Left lung (tissue), 10 donors: Measurements from ENCODE around the gene CSK. TPM values are rescaled to one million over a fixed set of nuclear protein-coding genes. Genes with fewer than 3 reads are reported as not detected.

Experiments
- ATAC-seq: fragments of 200-7000 bp; cut with Tn5 transposase; one replicate; pipeline ENCODE4 v1.9.1; 2020; ENCODE audit warnings: moderate library complexity
- DNase-seq, 4 donors: peaks; one replicate each; pipeline ENCODE4 v3.0.0-alpha.2; 2013 to 2020
- H3K27ac ChIP-seq, 2 donors: fragments of 200-600 bp; sonication (generic) in 1 of 2; one replicate each; pipeline versions ENCODE4 v1.5.0 to v1.8.0; 2020 to 2021
- H3K27me3 ChIP-seq, 2 donors: fragments of 200-600 bp; sonication (generic) in 1 of 2; one replicate each; pipeline versions ENCODE4 v1.5.0 to v1.8.0; 2020 to 2021
- H3K36me3 ChIP-seq, 2 donors: fragments of 200-600 bp; sonication (generic) in 1 of 2; one replicate each; pipeline versions ENCODE4 v1.5.0 to v1.8.0; 2020 to 2021
- H3K4me1 ChIP-seq, 2 donors: fragments of 200-600 bp; one replicate each; pipeline ENCODE4 v1.8.0; 2021
- H3K4me3 ChIP-seq, 2 donors: fragments of 200-600 bp; sonication (generic) in 1 of 2; one replicate each; pipeline versions ENCODE4 v1.5.0 to v1.8.0; 2020 to 2021; ENCODE audit warnings: mild to moderate bottlenecking in 1 of 2
- H3K9me3 ChIP-seq, 2 donors: fragments of 200-600 bp; sonication (generic) in 1 of 2; one replicate each; pipeline versions ENCODE4 v1.5.0 to v1.8.0; 2020 to 2021
- intact Hi-C, 2 donors: fragments of 100-400 bp; cut with DNase I; formaldehyde crosslinking; loops; one replicate each; pipeline versions ENCODE4 v1.11.2 to v1.14.2; 2022
- polyA plus RNA-seq, 6 donors: library from polyadenylated mRNA; unstranded; fragments of 120-200 nt; gene quantifications; one replicate each; pipeline ENCODE4 v1.2.1, GENCODE V29; 2013; ENCODE audit not compliant: insufficient read length in 6 of 6
- total RNA-seq, 2 donors: library from RNA; stranded (reverse); fragmentation: NEBNext Ultra II Directional; extraction: Animal tissue kit (Norgen Biotek cat#: 25700); gene quantifications; one replicate each; pipeline ENCODE4 v1.2.1, GENCODE V29; 2021
- TF ChIP-seq, protein P1 (sequence below), 2 donors: fragments of 200-600 bp; sonication (generic) in 1 of 2; IDR thresholded peaks; one replicate each; pipeline versions ENCODE4 v1.5.0 to v1.8.0; 2021; ENCODE audit warnings: antibody characterized with exemption in 2 of 2
- donor health status: DM: no; HTN: yes; CAD: no.
- donor health status: DM: no; HTN: no; CAD: no.

CSK gene
- total and polyA plus RNA-seq, 8 donors: 41.5 to 101 (median 49.7) TPM

DNA sequence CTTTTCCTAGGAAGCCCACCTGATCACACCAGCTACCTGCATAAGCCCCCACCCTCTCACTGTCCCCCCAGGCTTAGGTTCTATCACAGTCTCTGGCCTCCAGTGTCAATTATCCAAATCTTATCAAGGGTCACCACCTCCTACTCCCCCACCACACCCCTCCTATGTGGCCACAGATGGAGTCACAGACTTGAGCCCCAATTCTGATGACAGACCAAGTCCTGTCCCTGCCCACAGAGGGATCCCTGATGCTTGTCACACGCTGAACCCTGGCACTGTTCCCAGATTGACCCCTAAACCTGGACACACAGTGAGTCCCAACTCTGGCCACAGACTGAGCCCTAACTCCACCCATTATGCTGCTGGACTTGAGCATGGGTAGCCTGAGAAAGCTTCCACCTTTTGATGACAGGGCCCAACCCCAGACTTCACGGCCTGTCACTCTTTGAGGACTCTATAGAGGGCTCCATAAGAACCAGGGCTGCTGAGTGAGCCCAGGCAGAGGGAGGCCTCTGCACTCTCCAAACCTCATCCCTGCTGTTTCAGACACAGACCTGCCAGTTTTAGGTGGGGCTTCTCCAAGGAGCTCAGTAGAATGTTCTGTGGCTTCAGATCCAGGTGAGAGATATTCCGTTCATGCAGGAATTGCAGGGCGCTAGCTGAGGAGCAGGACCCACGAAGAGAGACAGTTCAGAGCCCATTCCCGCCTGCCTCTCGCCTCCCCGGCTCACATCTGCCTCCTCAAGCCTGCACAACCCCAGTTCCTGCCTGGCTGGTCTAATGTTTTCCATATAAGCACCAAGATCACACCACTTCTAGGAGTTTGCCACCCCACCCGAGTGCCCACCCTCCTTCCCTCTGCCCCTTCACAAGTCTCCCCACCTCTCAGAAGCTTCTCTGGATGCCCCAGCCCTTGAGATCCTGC, 59.2 kb downstream of the CSK start:
- intact Hi-C loops: no loop called here
- TF ChIP-seq, protein P1, sequence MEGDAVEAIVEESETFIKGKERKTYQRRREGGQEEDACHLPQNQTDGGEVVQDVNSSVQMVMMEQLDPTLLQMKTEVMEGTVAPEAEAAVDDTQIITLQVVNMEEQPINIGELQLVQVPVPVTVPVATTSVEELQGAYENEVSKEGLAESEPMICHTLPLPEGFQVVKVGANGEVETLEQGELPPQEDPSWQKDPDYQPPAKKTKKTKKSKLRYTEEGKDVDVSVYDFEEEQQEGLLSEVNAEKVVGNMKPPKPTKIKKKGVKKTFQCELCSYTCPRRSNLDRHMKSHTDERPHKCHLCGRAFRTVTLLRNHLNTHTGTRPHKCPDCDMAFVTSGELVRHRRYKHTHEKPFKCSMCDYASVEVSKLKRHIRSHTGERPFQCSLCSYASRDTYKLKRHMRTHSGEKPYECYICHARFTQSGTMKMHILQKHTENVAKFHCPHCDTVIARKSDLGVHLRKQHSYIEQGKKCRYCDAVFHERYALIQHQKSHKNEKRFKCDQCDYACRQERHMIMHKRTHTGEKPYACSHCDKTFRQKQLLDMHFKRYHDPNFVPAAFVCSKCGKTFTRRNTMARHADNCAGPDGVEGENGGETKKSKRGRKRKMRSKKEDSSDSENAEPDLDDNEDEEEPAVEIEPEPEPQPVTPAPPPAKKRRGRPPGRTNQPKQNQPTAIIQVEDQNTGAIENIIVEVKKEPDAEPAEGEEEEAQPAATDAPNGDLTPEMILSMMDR (IDR thresholded peaks at IDR 0.05): no peak
- Histone ChIP-seq H3K4me1 (peaks cover 17 to 30% of the 10 kb centered on the region in 2 donors), H3K27me3 (no peaks in the 10 kb centered on the region), H3K27ac (no peak overlapping the region), H3K36me3 (peaks cover 0 to 63% of the 10 kb centered on the region in 2 donors), H3K4me3 (no peak overlapping the region), H3K9me3 (no peaks in the 10 kb centered on the region)
- DNase-seq (no peak), ATAC-seq (no peak)

DNA sequence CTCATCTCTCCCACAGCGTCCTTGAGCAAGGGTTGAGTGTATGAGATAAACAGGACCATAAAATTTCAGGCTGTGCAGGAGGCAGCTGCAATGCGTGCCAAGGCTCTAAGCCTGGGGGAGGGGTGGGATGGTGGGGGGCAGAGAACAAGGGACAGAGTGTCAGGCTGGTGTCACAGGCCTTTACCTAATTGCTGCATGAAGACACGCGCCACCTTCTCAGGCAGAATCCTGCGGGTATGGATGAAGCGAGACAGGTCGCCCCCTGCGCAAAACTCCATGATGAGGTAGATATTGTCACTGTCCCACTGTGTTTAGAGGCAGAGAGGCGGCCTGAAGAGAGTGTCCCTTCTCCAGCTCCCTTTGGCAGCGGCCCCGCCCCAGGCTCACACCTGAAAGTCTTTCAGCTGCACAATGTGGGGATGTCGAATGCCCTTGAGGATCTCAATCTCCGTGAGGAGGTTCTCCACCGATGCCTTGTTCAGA, 60.1 kb downstream of the CSK start:
- Histone ChIP-seq H3K9me3 (no peaks in the 10 kb centered on the region), H3K27ac (no peak overlapping the region), H3K27me3 (no peaks in the 10 kb centered on the region), H3K36me3 (peaks cover 0 to 63% of the 10 kb centered on the region in 2 donors), H3K4me1 (peaks cover 17 to 30% of the 10 kb centered on the region in 2 donors), H3K4me3 (peak overlapping the region; percentile 80 to 89)
- TF ChIP-seq, protein P1 (IDR thresholded peaks at IDR 0.05): no peak
- intact Hi-C loops: no loop called here
- DNase-seq (no peak), ATAC-seq (no peak)

DNA sequence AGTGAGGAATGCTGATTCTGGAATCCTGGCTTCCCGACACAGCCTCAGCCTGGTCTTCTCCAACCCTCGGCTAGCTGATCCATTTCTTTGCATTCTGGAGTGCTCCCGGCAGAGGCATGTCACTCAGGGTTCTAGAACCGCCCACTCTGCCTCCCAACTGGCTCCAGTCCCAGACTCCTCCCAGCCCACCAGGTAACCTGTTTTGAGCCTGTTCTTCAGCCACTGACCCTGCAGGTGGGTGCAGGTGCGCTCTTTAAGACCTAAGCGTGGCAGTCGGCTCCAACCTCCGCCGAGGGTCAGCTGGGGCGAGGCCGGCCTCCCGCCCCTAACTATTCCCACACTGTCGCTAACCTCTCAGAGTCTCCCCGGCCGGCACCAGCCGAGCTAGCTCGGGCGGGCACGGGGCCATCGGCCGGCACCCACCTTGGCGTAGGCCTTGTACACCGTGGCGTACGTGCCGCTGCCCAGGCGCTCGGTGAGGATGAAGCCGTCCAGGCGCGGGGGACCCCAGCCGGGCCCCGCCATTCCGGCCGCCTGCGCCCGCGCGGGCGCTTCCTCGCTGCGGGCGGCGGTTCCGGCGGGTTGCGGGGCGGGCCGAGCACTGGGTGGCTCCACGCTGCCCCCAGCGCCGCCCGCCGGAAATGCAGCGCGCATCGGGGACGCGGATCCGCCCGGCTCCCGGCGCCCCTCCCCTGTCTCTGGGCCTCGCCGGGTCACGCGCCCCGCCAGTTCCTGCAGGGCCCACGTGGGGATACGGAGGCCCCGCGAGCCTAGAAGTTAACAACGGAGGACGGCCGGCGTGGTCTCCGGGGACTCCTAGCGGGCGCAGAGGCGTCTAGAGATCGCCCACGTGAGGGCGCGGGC, 60.9 kb downstream of the CSK start, which contains the start of gene ULK3:
Gene ULK3, minus strand, starts transcription at position 576 of the 864 bp plus-strand sequence. Its CDS starts 51 bp downstream, at position 525.
- H3K4me3 ChIP-seq: peak within 1 kb of the TSS; percentile 80 to 89
- H3K27me3 ChIP-seq: no peaks in the 10 kb centered on the region
- DNase-seq: peak; percentile 87 to 99 (median 92)
- H3K27ac ChIP-seq: peak within 1 kb of the TSS; percentile 84 to 87
- TF ChIP-seq, protein P1 (IDR thresholded peaks at IDR 0.05): peak; percentile 76 to 86
- ATAC-seq: peak; percentile 96
- no peaks in the 10 kb centered on the region for H3K9me3 ChIP-seq
- H3K36me3 ChIP-seq: peaks cover 0 to 66% of the 10 kb centered on the region in 2 donors
- intact Hi-C loops: no loop called here
- peaks cover 17 to 30% of the 10 kb centered on the region in 2 donors for H3K4me1 ChIP-seq

DNA sequence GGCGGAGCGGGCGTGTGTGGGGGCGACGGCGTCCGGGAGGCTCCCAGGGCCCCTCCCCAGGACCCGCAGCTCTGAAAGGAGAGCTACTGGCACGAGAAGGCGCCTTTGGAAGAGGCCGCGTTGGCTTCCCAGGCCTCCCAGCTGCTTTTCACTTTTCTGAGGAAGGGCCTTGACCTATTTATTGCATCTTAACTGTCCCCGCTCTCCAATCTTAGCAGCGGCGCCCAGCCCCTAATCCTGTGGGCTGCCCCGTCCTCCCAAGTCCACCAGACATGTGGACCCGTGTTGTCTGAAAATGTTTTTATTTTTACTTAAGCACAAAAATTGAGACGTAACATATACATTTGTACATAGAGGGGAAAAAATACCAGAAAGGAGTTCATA, 61.6 kb downstream of the CSK start:
- no peak for ATAC-seq
- Histone ChIP-seq H3K27ac (peak overlapping the region; percentile 83 to 84), H3K4me3 (peak overlapping the region; percentile 80 to 89), H3K27me3 (no peaks in the 10 kb centered on the region), H3K36me3 (peaks cover 0 to 66% of the 10 kb centered on the region in 2 donors), H3K9me3 (no peaks in the 10 kb centered on the region), H3K4me1 (peaks cover 17 to 30% of the 10 kb centered on the region in 2 donors)
- intact Hi-C loops: no loop called here
- TF ChIP-seq, protein P1 (IDR thresholded peaks at IDR 0.05): no peak
- no peak for DNase-seq
